Esophagus (tissue), 2 donors: ENCODE data around the gene MALT1. TPM values are rescaled to one million over a fixed set of nuclear protein-coding genes. Genes with fewer than 3 reads are reported as not detected.
"Not testable (repeated sequence)": the region's sequence is repeated elsewhere in the genome, so short reads cannot be mapped to it uniquely, and the experiment has no call there.

ENCODE experiments used
- H3K27ac ChIP-seq, 2 donors: one replicate each; pipeline ENCODE4 v1.5.1; 2013; ENCODE audit warnings: low read depth in 2 of 2, mild to moderate bottlenecking in 2 of 2, inconsistent platforms in 1 of 2, low read length in 1 of 2, moderate library complexity in 1 of 2
- H3K27me3 ChIP-seq, 2 donors: one replicate each; pipeline ENCODE4 v1.6.1; 2013; ENCODE audit warnings: low read length in 2 of 2, control low read depth in 1 of 2, mild to moderate bottlenecking in 1 of 2; ENCODE audit not compliant: insufficient read depth in 2 of 2, control insufficient read depth in 1 of 2
- H3K36me3 ChIP-seq, 2 donors: one replicate each; pipeline ENCODE4 v1.6.1; 2013; ENCODE audit warnings: low read length in 1 of 2; ENCODE audit not compliant: control insufficient read depth in 2 of 2, insufficient read depth in 2 of 2
- H3K4me1 ChIP-seq, 2 donors: one replicate each; pipeline ENCODE4 v1.6.1; 2013; ENCODE audit warnings: low read length in 1 of 2; ENCODE audit not compliant: control insufficient read depth in 2 of 2, insufficient read depth in 2 of 2
- H3K4me3 ChIP-seq, 2 donors: one replicate each; pipeline ENCODE4 v1.5.1; 2013; ENCODE audit warnings: low read length in 2 of 2, mild to moderate bottlenecking in 2 of 2, low read depth in 1 of 2, moderate library complexity in 1 of 2
- H3K9me3 ChIP-seq, 2 donors: one replicate each; pipeline ENCODE4 v1.6.1; 2013; ENCODE audit warnings: mild to moderate bottlenecking in 2 of 2, low read depth in 1 of 2, low read length in 1 of 2, moderate library complexity in 1 of 2; ENCODE audit not compliant: control insufficient read depth in 2 of 2, insufficient read depth in 1 of 2
- WGBS, 2 donors: extraction: QIAGEN DNeasy Blood & Tissue Kit; methylation state at CpG; one replicate each; pipeline ENCODE4 v1.1.7; 2013; 5-methylcytosine and 5-hydroxymethylcytosine counted together
- polyA plus RNA-seq, 2 donors: library from polyadenylated mRNA; stranded (reverse); fragments of 200-250 nt; gene quantifications; one replicate each; pipeline ENCODE4 v1.2.3, GENCODE V29; 2013
- donor health status: healthy with polysubstance abuse.
- donor health status: Bipolar disorder and iron deficiency.

MALT1 gene
- polyA plus RNA-seq, 2 donors = 11.7 to 13.5 TPM

DNA sequence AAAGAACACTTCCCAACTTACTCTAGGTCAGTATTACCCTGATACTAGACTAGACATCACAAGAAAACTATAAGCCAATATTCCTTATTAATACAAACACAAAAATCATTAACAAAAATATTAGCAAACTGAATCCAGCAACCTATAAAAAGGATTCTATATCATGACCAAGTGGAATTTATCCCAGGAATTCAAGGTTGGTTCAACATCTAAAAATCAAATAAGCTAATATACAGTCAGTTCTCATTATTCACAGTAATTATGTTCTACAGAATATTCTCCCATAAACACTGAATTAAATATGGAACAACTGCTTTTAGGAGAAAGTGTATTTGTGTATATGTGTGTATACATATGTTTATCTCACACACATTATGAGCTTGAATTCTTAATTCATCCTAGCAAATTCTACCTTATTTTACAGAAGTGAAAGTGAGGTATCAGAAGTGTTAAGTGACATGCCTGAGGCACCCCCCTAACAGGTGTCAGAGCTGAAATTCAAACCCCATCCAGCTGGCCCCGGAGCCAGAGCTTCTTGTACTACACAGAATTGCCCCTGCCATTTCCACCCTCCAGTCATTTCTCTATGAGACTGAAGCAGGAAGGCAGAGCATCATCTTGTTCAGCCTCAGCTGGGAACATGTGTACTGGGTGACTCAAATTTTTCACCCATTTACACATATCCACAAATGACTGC, 77.8 kb downstream of the MALT1 start:
- no peaks in the 10 kb centered on the region for H3K27me3 ChIP-seq
- H3K4me1 ChIP-seq = no peaks in the 10 kb centered on the region
- peaks cover 0 to 3% of the 10 kb centered on the region in 2 donors for H3K9me3 ChIP-seq
- H3K27ac ChIP-seq = no peak overlapping the region
- H3K4me3 ChIP-seq = no peak overlapping the region
- 90 to 100% methylated on average over 1 of the region's 1 CpG for WGBS, 2 donors
- H3K36me3 ChIP-seq = peaks cover 7 to 13% of the 10 kb centered on the region in 2 donors

DNA sequence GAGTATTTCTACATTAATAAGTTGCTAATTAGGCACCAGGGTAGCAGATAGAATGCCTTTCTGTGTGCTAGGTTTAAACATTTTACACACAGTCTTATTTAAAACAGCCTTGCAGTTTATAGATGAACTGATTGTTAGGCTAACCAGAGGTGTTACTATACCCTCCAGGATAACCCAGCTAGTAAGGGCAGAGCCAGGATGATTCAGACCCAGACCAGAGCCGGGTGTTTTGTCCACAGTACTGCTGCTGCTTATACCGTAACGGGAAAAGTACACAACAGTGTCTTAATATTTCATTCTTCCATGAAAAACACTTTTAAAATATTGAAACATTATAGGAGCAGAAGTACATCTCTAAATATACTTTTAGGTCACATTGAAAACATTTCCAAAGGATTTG, 82.7 kb downstream of the MALT1 start:
- H3K9me3 ChIP-seq = peaks cover 0 to 3% of the 10 kb centered on the region in 2 donors
- WGBS, 2 donors = 30 to 43% methylated on average over 3 of the region's 3 CpGs

GRCh38 chr18:58754544-58755068, 83.3 kb downstream of the MALT1 start:
- Histone ChIP-seq H3K27ac (peak overlapping the region in 1 of 2 donors; percentile 29), H3K27me3 (no peaks in the 10 kb centered on the region), H3K4me3 (no peak overlapping the region), H3K4me1 (peaks cover 4 to 17% of the 10 kb centered on the region in 2 donors), H3K36me3 (no peaks in the 10 kb centered on the region), H3K9me3 (no peaks in the 10 kb centered on the region)
- WGBS, 2 donors = 51 to 52% methylated on average over 10 of the region's 10 CpGs

More for the DNA sequence above, 82.7 kb downstream of the MALT1 start:
- Histone ChIP-seq H3K4me1 (peaks cover 4 to 17% of the 10 kb centered on the region in 2 donors), H3K27me3 (no peaks in the 10 kb centered on the region), H3K27ac (no peak overlapping the region), H3K4me3 (no peak overlapping the region), H3K36me3 (peaks cover 3% of the 10 kb centered on the region in 2 donors)

DNA sequence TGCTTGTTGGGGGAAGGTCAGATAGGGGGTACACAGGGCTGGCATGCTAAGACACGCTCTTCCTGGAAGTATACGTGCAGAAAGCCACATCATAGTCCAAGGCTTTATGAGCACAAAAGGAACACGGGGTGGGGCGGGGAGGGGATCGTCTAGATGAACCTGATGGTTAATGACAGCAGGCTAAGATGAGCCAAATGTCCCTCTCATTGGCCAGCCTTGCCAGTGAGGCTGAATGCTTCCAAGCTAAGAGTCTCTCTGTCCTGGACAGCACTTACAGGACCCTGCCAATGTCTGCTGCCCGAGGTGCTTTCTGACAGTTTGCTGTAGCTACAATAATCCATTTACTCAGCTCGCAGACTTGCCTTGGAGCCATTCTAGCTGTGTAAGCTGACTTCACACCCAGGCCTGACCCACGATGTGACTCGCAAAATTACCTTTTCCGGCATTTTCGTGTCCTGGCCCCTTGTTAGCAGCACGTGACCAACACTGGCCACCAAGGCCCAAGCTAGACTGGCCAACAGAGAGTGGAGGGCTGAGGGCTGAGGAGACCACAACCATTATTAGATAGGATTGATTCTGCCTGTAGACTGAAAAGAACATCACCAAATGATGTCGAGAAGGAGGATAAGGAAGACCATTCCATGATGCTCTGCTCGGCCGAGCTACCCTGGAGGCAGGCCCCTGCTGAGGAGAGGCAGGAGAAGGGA, 84.2 kb downstream of the MALT1 start:
- peak overlapping the region in 1 of 2 donors; percentile 29 for H3K27ac ChIP-seq
- H3K4me1 ChIP-seq = peaks cover 4 to 17% of the 10 kb centered on the region in 2 donors
- WGBS, 2 donors = 56 to 60% methylated on average over 15 of the region's 15 CpGs
- no peaks in the 10 kb centered on the region for H3K36me3 ChIP-seq
- H3K4me3 ChIP-seq = no peak overlapping the region
- H3K27me3 ChIP-seq = no peaks in the 10 kb centered on the region
- H3K9me3 ChIP-seq = no peaks in the 10 kb centered on the region

- no peaks in the 10 kb centered on the region for H3K36me3 ChIP-seq
- no peaks in the 10 kb centered on the region for H3K9me3 ChIP-seq
- no peak overlapping the region for H3K4me3 ChIP-seq
- peaks cover 4 to 17% of the 10 kb centered on the region in 2 donors for H3K4me1 ChIP-seq
- 90 to 93% methylated on average over 9 of the region's 10 CpGs for WGBS, 2 donors
- no peak overlapping the region for H3K27ac ChIP-seq
- H3K27me3 ChIP-seq = no peaks in the 10 kb centered on the region
These were observed 84.9 kb downstream of the MALT1 start for GRCh38 chr18:58756148-58756547.

- H3K9me3 ChIP-seq = no peaks in the 10 kb centered on the region
- peaks cover 4 to 17% of the 10 kb centered on the region in 2 donors for H3K4me1 ChIP-seq
- H3K4me3 ChIP-seq = no peak overlapping the region
- no peaks in the 10 kb centered on the region for H3K36me3 ChIP-seq
- WGBS, 2 donors = 85 to 91% methylated on average over 8 of the region's 8 CpGs
- no peaks in the 10 kb centered on the region for H3K27me3 ChIP-seq
- no peak overlapping the region for H3K27ac ChIP-seq
These were observed 85.5 kb downstream of the MALT1 start for GRCh38 chr18:58756596-58757240.

- peaks cover 4 to 17% of the 10 kb centered on the region in 2 donors for H3K4me1 ChIP-seq
- H3K27ac ChIP-seq, H3K36me3 ChIP-seq, H3K4me3 ChIP-seq, H3K27me3 ChIP-seq, H3K9me3 ChIP-seq: not testable (repeated sequence)
- WGBS, 2 donors = 87 to 93% methylated on average over 3 to 7 of the region's 7 CpGs
These were observed 86.1 kb downstream of the MALT1 start for GRCh38 chr18:58757351-58757750.

GRCh38 chr18:58758046-58758445, 86.8 kb downstream of the MALT1 start:
- Histone ChIP-seq H3K4me1 (peaks cover 4 to 17% of the 10 kb centered on the region in 2 donors), H3K9me3 (no peaks in the 10 kb centered on the region), H3K36me3 (no peaks in the 10 kb centered on the region), H3K4me3 (no peak overlapping the region), H3K27me3 (no peaks in the 10 kb centered on the region), H3K27ac (no peak overlapping the region)
- WGBS, 2 donors = 65 to 81% methylated on average over 3 of the region's 3 CpGs

- no peaks in the 10 kb centered on the region for H3K27me3 ChIP-seq
- 84 to 85% methylated on average over 9 of the region's 9 CpGs for WGBS, 2 donors
- no peaks in the 10 kb centered on the region for H3K36me3 ChIP-seq
- no peaks in the 10 kb centered on the region for H3K9me3 ChIP-seq
- H3K27ac ChIP-seq = no peak overlapping the region
- H3K4me1 ChIP-seq = peaks cover 4 to 17% of the 10 kb centered on the region in 2 donors
- H3K4me3 ChIP-seq = no peak overlapping the region
These were observed 87.3 kb downstream of the MALT1 start for GRCh38 chr18:58758606-58759005.
